GM12878 (cell line): ENCODE data around the gene PRR11. TPM values are rescaled to one million over a fixed set of nuclear protein-coding genes. Genes with fewer than 3 reads are reported as not detected.

ENCODE experiments used
- ATAC-seq: fragments of 200-7000 bp; cut with Tn5 transposase; 3 replicates; pipeline ENCODE4 v1.9.1; 2020; ENCODE audit warnings: mild to moderate bottlenecking, moderate library complexity
- BruUV-seq: library from RNA; stranded (reverse); fragments of 400-500 nt; replicated peaks from 2 replicates; lab custom pipeline; 2021; lab: Mats Ljungman, UMichigan
- CTCF ChIA-PET: fragments of 300-600 bp; sonication (Branson Sonifier 250); formaldehyde crosslinking; extraction: SDS; loops from one replicate; lab custom pipeline; 2021; ENCODE audit warnings: inconsistent platforms; lab: Yijun Ruan, JAX
- POLR2A ChIA-PET: fragments of 350-600 bp; formaldehyde crosslinking; extraction: SDS; loops from one replicate; lab custom pipeline; 2021; ENCODE audit warnings: inconsistent platforms; lab: Charles Lee
- RAD21 ChIA-PET: fragments of 300-600 bp; sonication (Branson Sonifier 250); formaldehyde crosslinking; loops from one replicate; lab custom pipeline; 2023; ENCODE audit warnings: antibody characterized with exemption; ENCODE audit not compliant: unreplicated experiment; lab: Charles Lee
- SMC1A ChIA-PET: fragments of 300-600 bp; sonication (Branson Sonifier 250); formaldehyde crosslinking; loops from one replicate; lab custom pipeline; 2023; ENCODE audit not compliant: unreplicated experiment, uncharacterized antibody; lab: Charles Lee
- DNase-seq: peaks from one replicate; pipeline ENCODE4 v3.0.0-alpha.2; 2011; ENCODE audit warnings: low read depth, low spot score
- FAIRE-seq: peaks from 3 replicates; lab custom pipeline; 2011; peaks lifted over from hg19 to GRCh38; lab: Jason Lieb, UNC
- H2AFZ ChIP-seq: 2 replicates; pipeline ENCODE4 v1.6.0; 2011; ENCODE audit warnings: low read depth, low read length, control low read depth; ENCODE audit not compliant: control insufficient read depth
- H3K27ac ChIP-seq: 2 replicates; pipeline ENCODE4 v1.5.1; 2011; ENCODE audit warnings: control low read depth; ENCODE audit not compliant: control insufficient read depth, insufficient read depth
- H3K27me3 ChIP-seq, 2 experiments: replicated peaks in 1 of 2; 2 replicates each; pipeline versions ENCODE4 v1.6.0 to v1.6.1; 2011; ENCODE audit warnings: low read length in 1 of 2; ENCODE audit not compliant: control insufficient read depth in 2 of 2, insufficient read depth in 2 of 2
- H3K36me3 ChIP-seq, 2 experiments: 2 replicates each; pipeline ENCODE4 v1.5.1; 2011; ENCODE audit warnings: low read length in 1 of 2; ENCODE audit not compliant: control insufficient read depth in 2 of 2, insufficient read depth in 2 of 2
- H3K4me1 ChIP-seq: 2 replicates; pipeline ENCODE4 v1.6.1; 2011; ENCODE audit warnings: mild to moderate bottlenecking, low read length, moderate library complexity, mixed read lengths; ENCODE audit not compliant: control insufficient read depth, insufficient read depth
- H3K4me2 ChIP-seq: 2 replicates; pipeline ENCODE4 v1.6.0; 2011; ENCODE audit warnings: control low read depth; ENCODE audit not compliant: control insufficient read depth, insufficient read depth
- H3K4me3 ChIP-seq: fragments of 200-600 bp; sonication (generic); 2 replicates; pipeline ENCODE4 v1.5.1; 2016
- H3K79me2 ChIP-seq: 2 replicates; pipeline ENCODE4 v1.6.0; 2011; ENCODE audit warnings: low read length; ENCODE audit not compliant: control insufficient read depth, insufficient read depth
- H3K9ac ChIP-seq: 2 replicates; pipeline ENCODE4 v1.8.0; 2011; ENCODE audit warnings: low read length, control low read depth, mixed read lengths; ENCODE audit not compliant: control insufficient read depth, insufficient read depth
- H3K9me3 ChIP-seq: replicated peaks from 3 replicates; pipeline ENCODE4 v1.5.1; 2011; ENCODE audit warnings: mild to moderate bottlenecking, low read length; ENCODE audit not compliant: control insufficient read depth, insufficient read depth
- H4K20me1 ChIP-seq: 2 replicates; pipeline ENCODE4 v1.6.0; 2011; ENCODE audit not compliant: control insufficient read depth, insufficient read depth
- MTA2 ChIP-seq: fragments of 450-650 bp; IDR thresholded peaks from 2 replicates; pipeline ENCODE4 v1.6.1; 2016; ENCODE audit warnings: low read depth, mild to moderate bottlenecking, moderate library complexity
- SMARCA5 ChIP-seq: fragments of 450-650 bp; IDR thresholded peaks from 2 replicates; pipeline ENCODE4 v1.6.1; 2017; ENCODE audit warnings: mild to moderate bottlenecking
- STAT3 ChIP-seq: IDR thresholded peaks from 2 replicates; pipeline ENCODE4 v1.6.1; 2011; ENCODE audit warnings: low read depth, low read length, improper control_type of control experiment
- TAF1 ChIP-seq: IDR thresholded peaks from 2 replicates; pipeline ENCODE4 v1.6.1; 2011; ENCODE audit warnings: mild to moderate bottlenecking, low read depth, low read length, borderline replicate concordance
- in situ Hi-C: fragments of 300-500 bp; cut with MboI; formaldehyde crosslinking; loops from 9 replicates; pipeline ENCODE4 v1.14.3; 2018; ENCODE audit warnings: mixed read lengths
- intact Hi-C: fragments of 100-400 bp; cut with micrococcal nuclease; formaldehyde crosslinking; loops from one replicate; pipeline ENCODE4 v1.14.2; 2022; ENCODE audit not compliant: unreplicated experiment
- polyA plus RNA-seq, 11 experiments: library from polyadenylated mRNA; depleted of rRNA in 4 of 11; unstranded in 6 of 11; stranded (reverse) in 5 of 11; fragments of >200 nt; fragmentation: Nextera tagmentation in 4 of 11; fragmentation: Illumina TruSeq in 1 of 11; extraction: Ambion mirVana in 4 of 11; extraction: Trizol in 1 of 11; gene quantifications; 1 replicate in 1 of 11; 2 replicates in 10 of 11; pipeline versions ENCODE4 v1.2.1 to v1.2.3, GENCODE V29; 2011 to 2016; ENCODE audit warnings: inconsistent platforms in 2 of 11, missing spikeins in 2 of 11, low read depth in 1 of 11
- total RNA-seq, 4 experiments: library from RNA; depleted of rRNA in 3 of 4; stranded (reverse); fragments of >200 nt in 3 of 4; fragmentation: Illumina TruSeq in 1 of 4; extraction: Trizol in 1 of 4; gene quantifications; 2 replicates each; pipeline versions ENCODE4 v1.2.1 to v1.2.3, GENCODE V29; 2013 to 2021
- TF ChIP-seq, protein P1 (sequence below): fragments of 450-650 bp; IDR thresholded peaks from 2 replicates; pipeline ENCODE4 v1.6.1; 2017; ENCODE audit warnings: antibody characterized with exemption, mild to moderate bottlenecking, moderate library complexity
- TF ChIP-seq, protein P2 (sequence below): fragments of 450-650 bp; formaldehyde crosslinking; IDR thresholded peaks from 2 replicates; pipeline ENCODE4 v1.4.0; 2022; ENCODE audit warnings: mild to moderate bottlenecking, moderate library complexity

The PRR11 gene
- total and polyA plus RNA-seq, 10 of the 15 experiments (the other 5 are each of a cell fraction or from before 2014, with no cell fraction given) = 20.8 to 97.0 (median 48.3) TPM

DNA sequence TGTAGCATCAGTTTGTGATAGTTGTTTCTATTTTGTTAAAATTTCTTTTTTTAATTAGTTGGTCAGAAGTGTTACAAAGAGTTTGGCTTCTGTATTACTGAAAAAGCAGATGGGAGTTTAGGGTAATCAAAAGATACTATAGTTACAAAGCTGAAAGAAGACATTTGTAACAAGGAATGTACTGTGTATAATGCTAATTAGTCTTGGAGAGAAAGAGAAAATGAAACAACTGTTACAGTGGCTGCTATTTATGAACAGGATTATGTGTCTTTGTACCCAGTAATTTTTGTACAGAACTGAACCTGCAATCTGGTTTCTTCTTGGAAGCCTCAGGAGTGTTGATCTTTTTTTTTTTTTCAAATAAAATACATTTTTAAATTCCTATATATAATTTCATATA lies 79.1 kb downstream of the PRR11 start:
- in situ Hi-C loops = no loop called here
- no peak for FAIRE-seq
- ChIA-PET POLR2A (no interaction called here), SMC1A (interaction anchor here (0.6 kb wide), 1 partner anchor 290 kb away, joined by 3 read pairs; no protein-coding TSS in a partner anchor)
- TF ChIP-seq MTA2 = 0 out of 2 replicates have a peak, but pooled peaks have one; percentile 39
- TF ChIP-seq, protein P1, sequence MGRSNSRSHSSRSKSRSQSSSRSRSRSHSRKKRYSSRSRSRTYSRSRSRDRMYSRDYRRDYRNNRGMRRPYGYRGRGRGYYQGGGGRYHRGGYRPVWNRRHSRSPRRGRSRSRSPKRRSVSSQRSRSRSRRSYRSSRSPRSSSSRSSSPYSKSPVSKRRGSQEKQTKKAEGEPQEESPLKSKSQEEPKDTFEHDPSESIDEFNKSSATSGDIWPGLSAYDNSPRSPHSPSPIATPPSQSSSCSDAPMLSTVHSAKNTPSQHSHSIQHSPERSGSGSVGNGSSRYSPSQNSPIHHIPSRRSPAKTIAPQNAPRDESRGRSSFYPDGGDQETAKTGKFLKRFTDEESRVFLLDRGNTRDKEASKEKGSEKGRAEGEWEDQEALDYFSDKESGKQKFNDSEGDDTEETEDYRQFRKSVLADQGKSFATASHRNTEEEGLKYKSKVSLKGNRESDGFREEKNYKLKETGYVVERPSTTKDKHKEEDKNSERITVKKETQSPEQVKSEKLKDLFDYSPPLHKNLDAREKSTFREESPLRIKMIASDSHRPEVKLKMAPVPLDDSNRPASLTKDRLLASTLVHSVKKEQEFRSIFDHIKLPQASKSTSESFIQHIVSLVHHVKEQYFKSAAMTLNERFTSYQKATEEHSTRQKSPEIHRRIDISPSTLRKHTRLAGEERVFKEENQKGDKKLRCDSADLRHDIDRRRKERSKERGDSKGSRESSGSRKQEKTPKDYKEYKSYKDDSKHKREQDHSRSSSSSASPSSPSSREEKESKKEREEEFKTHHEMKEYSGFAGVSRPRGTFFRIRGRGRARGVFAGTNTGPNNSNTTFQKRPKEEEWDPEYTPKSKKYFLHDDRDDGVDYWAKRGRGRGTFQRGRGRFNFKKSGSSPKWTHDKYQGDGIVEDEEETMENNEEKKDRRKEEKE = no peak
- TF ChIP-seq, protein P2, sequence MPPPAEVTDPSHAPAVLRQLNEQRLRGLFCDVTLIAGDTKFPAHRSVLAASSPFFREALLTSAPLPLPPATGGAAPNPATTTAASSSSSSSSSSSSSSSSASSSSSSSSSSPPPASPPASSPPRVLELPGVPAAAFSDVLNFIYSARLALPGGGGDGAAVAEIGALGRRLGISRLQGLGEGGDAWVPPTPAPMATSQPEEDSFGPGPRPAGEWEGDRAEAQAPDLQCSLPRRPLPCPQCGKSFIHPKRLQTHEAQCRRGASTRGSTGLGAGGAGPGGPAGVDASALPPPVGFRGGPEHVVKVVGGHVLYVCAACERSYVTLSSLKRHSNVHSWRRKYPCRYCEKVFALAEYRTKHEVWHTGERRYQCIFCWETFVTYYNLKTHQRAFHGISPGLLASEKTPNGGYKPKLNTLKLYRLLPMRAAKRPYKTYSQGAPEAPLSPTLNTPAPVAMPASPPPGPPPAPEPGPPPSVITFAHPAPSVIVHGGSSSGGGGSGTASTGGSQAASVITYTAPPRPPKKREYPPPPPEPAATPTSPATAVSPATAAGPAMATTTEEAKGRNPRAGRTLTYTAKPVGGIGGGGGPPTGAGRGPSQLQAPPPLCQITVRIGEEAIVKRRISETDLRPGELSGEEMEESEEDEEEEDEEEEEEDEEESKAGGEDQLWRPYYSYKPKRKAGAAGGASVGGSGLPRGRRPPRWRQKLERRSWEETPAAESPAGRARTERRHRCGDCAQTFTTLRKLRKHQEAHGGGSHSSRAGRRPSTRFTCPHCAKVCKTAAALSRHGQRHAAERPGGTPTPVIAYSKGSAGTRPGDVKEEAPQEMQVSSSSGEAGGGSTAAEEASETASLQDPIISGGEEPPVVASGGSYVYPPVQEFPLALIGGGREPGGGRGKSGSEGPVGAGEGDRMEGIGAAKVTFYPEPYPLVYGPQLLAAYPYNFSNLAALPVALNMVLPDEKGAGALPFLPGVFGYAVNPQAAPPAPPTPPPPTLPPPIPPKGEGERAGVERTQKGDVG (CRISPR knock-in tag) = no peak
- no peak for TF ChIP-seq TAF1
- TF ChIP-seq SMARCA5 = no peak
- TF ChIP-seq STAT3 = no peak
- TF ChIP-seq, all 136 proteins: peak for 1
- no peak overlapping the region for H3K27ac ChIP-seq
- no peaks in the 10 kb centered on the region for H3K79me2 ChIP-seq
- no peaks in the 10 kb centered on the region for H4K20me1 ChIP-seq
- H3K4me2 ChIP-seq = 0 out of 2 replicates have a peak overlapping the region, but pooled peaks have one; percentile 35
- H2AFZ ChIP-seq = peak overlapping the region; percentile 37
- CTCF ChIA-PET = interaction anchor here (0.6 kb wide), 1 partner anchor 1207 kb away, joined by 3 read pairs; no protein-coding TSS in a partner anchor
- H3K4me1 ChIP-seq = no peaks in the 10 kb centered on the region
- H3K9ac ChIP-seq = no peak overlapping the region
- H3K9me3 ChIP-seq = no peaks in the 10 kb centered on the region
- ATAC-seq (peak; percentile 78), DNase-seq (no peak)
- RAD21 ChIA-PET = interaction anchor here (0.6 kb wide), 1 partner anchor 14 kb away, joined by 3 read pairs; the partner anchor contains the start of gene GDPD1
- H3K27me3 ChIP-seq = no peaks in the 10 kb centered on the region
- intact Hi-C loops = no loop called here
- H3K4me3 ChIP-seq = no peak overlapping the region
- H3K36me3 ChIP-seq = no peaks in the 10 kb centered on the region
- no TSS peak for BruUV-seq
